NCI-H69 (cell line): ENCODE measurements around the gene ZNF677.
"Not testable (repeated sequence)": the region's sequence is repeated elsewhere in the genome, so short reads cannot be mapped to it uniquely, and the experiment has no call there.

Experiments
- DNase-seq: peaks from one replicate; lab custom pipeline; 2025; lab: John Stamatoyannopoulos, UW

The ZNF677 gene

DNA sequence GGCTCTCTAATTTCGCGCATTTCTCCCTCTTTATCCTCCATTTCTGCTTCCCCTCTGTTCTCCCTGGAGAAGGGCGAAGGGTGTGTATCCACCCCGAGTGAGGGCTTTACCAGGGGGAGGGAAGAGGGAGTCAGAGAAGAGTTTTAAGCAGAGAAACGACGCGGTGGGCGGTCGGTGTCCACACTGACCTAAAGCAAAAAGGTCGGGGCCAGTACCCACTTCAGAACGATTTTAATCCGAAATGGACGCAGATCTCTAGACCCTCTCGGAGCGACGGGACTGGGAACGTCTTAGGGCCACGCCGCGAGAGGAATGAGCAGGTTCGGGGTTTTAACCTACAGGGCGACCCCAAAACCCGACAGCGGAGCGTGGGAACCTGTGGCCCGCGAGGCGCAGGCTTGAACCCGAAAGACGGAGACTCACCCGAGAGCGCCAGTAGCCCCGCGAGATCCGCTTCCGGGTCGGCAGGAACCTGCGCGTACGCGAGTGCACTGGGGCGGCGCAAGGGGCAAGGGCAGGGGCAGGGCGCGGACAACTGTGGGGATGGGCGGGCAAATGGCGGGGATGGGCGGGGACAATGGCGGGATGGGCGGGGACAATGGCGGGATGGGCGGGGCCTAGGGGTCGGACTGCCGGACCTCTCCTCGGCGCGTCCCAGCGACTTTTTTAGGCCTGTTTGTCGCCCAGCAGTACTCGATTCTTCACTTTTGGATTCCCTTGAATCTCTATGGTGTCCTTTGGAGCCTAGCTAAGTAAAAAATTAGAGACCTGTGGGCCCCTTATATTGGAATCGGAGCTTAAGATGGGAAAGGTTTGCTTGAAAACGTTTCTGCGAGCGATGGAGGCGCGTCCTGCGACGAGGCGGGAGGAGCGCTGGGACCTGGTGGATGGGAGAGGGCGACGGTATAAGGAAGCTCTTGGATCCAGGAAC is at the start of gene ZNF677:
Gene ZNF677, minus strand, starts transcription at position 463 of the 931 bp plus-strand sequence. CDS start 3,323 bp downstream, outside the sequence.
- DNase-seq: peak; percentile 94

DNA sequence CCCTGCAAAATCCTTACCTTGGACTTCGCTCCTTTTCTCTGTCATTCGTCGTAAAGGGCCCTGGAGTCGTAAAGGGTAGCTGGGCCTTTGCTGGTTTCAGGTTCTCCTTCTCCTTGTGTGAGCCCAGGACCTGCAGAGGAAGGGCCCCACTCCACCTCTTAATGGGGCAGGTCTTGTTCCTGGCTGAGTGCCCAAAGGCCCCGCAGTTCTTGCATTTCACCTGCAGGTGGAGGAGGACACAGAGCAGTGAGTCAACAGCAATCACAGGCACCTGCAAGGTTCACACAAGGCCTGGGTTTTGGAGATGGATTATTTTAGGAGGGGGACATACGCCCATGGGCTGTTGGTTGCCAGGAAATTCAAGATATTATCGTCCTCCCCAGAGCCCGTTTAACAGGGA is 46.7 kb upstream of the ZNF677 start:
- peak; percentile 25 for DNase-seq

DNA sequence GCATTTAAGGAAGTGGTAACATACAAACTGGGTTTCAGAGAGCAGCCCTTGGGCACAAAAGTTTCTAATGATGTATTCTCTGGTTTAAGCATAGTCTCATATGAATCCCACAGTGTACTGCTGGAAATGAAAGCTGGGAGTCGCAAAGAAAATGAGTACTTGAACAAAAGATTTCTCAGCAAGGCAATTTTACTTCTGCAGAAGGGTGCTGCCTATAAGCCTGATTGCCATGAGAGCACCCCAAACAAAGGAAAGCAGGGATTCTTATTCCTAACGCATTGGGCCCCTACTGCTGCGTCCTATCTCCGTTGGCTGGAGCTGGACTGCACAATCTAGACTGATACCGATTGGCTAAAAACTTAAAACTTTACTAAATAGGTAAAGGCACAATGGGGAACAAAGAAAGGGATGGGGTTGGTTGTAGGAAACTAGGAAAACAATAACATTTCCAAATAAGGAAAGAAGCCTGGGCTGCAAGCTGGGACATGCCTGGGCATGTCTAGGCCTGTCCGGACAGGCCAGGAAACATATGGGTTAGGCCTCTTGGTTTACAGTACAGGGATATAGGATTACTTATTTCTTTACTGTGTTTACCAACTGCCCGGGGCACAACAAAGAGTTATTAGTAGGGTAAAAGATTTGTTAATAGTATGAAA is 40.2 kb upstream of the ZNF677 start:
- DNase-seq: no peak

DNA sequence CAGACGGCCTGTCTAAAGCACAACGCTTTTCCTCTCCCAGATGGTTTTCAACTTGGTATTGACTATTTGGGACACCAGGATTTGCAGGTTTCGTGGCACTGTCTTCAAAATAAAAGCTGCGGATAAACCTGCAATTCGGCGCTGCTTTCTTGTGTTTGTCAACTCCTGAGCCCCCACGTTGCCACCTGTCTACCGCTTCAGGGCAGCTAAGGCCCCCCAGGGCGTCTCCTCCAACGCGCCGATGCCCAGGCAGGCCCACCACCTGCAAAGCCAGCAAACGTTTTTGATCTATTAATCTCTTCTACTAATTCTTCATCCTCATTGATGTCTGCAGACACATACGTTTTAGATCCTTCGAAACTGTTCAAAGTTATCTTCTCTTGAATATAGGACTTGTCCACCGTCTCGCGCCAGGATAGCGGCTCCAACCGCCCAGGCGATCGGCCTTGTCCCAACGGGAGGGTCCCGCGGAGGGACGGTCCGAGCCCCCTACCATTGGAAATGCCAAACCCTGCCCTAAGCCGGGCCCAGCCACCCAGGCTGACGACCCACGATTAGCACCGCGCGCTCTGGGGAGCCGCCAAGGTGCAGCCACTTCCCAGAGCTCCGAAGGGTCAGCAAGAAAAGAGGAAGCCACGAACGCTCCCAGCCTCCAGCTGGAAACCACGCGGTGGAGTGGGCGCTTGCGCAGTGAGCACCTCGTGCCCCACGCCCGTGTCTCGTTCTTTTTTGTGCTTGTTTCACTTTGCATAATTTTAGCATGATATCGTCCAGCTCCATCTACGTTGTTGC is 36.3 kb upstream of the ZNF677 start:
- DNase-seq: no peak

DNA sequence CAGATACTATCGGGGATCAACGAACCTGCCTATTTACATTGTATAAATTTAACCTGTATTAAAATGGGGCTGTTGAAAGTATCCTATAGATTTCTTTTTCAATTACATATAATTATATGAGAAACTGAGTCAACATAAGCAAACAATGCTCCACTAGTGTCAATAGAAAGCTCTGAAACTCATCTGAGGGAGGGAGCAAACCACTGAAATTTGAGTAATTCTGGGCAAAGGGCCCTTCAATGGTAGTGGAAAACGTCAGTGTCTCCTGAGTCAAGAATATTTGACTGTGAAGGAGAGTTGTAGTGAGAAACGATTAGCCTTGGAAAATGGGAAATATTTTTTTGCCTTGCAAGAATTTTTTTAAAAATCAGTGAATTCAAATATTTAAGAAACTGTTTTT is 30.4 kb upstream of the ZNF677 start:
- no peak for DNase-seq

DNA sequence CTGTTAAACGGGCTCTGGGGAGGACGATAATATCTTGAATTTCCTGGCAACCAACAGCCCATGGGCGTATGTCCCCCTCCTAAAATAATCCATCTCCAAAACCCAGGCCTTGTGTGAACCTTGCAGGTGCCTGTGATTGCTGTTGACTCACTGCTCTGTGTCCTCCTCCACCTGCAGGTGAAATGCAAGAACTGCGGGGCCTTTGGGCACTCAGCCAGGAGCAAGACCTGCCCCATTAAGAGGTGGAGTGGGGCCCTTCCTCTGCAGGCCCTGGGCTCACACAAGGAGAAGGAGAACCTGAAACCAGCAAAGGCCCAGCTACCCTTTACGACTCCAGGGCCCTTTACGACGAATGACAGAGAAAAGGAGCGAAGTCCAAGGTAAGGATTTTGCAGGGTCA is 27.3 kb upstream of the ZNF677 start:
- peak; percentile 16 for DNase-seq

DNA sequence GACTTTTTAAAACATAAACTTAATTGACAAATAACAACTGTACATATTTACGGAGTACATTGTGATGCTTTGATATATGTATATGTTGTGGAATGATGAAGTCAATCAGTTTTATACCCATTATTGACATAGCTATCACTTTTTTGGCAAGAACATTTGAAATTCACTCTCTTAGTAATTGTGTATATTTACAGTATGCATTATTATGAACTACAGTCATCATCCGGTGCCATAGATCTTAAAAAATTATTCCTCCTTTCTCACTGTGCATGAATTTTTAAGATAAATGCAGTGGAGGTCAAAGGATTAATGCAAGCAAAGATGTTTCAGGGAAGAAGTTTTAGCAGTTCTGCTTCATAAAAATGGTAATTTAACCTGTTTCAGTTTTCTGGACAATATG is 20.8 kb upstream of the ZNF677 start:
- no peak for DNase-seq

DNA sequence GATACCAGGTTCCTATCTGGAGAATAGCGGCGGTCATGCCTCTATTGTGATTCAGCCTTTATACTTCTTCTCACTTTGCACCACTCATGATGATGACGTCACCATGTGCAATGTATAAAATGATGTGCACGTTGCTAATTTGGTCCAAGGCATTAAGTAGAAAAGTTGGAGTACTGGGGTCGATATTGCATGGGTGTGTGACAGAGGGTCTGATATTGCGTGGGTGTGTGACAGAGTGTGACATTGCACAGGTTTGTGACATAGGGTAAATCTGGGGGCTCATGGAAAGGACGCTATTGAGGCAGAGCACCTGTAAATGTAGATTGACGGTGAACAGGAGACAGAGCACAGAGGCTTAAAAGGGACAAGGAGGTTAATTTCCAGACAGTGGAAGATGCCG is 17.4 kb upstream of the ZNF677 start:
- DNase-seq: no peak

DNA sequence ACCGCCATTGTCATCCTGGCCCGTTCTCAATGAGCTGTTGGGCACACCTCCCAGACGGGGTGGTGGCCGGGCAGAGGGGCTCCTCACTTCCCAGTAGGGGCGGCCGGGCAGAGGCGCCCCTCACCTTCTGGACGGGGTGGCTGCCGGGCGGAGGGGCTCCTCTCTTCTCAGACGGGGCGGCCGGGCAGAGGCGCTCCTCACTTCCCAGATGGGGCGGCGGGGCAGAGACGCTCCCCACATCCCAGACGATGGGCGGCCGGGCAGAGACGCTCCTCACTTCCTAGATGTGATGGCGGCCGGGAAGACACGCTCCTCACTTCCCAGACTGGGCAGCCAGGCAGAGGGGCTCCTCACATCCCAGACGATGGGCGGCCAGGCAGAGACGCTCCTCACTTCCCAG is 15.2 kb upstream of the ZNF677 start:
- not testable (repeated sequence) for DNase-seq

DNA sequence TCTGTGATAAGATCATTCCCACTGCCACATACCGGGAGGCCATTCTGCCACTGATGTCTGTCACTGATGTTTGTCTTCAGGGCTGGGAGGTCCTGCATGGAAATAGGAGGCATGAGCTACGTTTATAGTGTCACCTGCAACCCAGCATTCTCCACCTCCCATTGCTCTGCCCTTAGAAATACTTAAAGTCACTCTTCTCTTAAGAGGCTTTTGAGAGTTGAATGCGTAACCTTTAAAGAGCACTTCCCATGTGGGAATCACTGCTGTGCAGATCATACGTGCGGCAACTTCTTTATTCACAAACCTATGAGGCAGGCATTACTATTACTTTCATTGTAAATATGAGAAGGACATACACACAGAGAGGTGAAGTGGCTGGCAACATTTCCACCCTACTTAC is 12.9 kb upstream of the ZNF677 start, which contains the start of gene VN1R4:
Gene VN1R4, minus strand, starts transcription at position 101 of the 400 bp plus-strand sequence. Its CDS starts 58 bp downstream, at position 43.
- DNase-seq: not testable (repeated sequence)

DNA sequence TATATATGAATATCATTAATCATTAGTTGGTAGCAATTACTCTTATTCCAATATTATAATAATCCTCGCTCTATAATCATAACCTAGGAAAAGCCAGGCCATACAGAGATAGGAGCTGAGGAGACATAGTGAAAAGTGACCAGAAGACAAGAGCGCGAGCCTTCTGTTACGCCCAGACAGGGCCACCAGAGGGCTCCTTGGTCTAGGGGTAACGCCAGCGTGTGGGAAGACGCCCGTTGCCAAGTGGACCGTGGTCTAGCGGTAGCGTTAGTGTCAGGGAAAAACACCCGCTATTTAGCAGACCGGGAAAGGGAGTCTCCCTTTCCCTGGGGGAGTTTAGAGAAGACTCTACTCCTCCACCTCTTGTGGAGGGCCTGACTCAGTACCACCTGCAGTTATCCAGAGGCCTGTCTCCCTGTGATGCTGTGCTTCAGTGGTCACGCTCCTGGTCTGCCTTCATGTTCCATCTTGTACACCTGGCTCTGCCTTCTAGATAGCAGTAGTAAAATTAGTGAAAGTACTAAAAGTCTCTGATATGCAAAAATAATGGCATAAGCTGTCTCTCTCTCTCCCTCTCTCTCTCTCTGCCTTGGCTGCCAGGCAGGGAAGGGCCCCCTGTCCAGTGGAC is 3.2 kb upstream of the ZNF677 start, which contains the start of gene VN1R2:
Gene VN1R2, plus strand, starts transcription at position 578 of the 628 bp plus-strand sequence. CDS start 84 bp downstream, outside the sequence.
- DNase-seq: peak; percentile 27

DNA sequence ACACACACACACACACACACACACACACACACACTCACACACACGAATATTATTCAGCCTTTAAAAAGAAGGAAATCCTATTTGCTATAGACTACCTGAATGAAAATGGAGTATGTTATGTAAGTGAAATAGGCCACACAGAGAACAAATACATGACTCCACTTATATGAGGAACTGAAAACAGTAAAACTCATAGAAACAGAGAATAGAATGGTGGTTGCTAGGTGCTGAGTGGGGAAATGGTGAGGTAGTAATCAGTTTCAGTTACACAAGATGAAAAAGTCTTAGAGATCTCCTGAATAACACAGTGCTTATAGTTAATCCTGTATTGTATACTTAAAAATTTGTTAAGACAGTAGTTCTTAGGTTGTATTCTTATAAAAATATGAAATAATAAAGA is 8.2 kb downstream of the ZNF677 start:
- no peak for DNase-seq

DNA sequence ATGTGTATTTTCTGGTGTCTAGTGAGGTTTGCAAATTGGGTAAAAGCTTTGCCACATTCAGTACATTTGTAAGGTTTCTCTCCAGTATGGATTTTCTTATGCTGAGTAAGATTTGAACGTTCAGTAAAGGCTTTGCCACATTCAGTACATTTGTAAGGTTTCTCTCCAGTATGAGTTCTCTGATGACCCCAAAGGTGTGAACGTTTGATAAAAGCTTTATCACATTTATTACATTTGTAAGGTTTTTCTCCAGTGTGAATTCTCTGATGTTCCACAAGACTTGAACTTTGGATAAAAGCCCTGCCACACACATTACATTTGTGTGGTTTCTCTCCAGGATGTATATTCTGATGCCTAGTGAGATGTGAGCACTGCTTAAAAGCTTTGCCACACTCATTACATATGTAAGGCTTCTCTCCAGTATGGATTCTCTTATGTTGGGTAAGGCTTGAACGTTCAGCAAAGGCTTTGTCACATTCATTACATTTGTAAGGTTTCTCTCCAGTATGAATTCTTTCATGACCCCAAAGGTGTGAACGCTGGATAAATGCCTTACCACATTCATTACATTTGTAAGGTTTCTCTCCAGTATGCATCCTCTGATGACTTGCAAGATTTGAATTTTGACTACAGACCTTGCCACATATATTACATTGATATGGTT is 17.4 kb downstream of the ZNF677 start:
- no peak for DNase-seq

DNA sequence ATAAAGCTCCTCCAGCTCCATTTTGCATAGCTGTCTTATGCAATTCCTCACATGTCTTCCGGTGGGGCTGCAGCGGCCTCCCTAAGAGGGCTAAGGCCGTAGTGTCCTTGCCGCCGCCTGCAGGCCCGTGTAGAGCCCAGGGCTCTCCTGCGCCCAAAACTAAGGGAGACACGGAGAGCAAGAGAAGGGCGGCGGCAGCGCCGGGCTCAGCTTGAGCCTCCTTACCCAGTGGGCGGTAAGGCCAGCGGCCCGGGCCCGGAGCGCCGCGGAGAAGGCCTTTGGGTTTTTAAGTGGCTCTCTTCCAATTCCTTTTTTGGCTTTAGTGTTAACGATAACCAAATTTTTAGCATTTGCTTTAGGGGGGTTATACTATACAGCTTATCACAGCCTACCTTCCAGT is 30.1 kb downstream of the ZNF677 start:
- no peak for DNase-seq

DNA sequence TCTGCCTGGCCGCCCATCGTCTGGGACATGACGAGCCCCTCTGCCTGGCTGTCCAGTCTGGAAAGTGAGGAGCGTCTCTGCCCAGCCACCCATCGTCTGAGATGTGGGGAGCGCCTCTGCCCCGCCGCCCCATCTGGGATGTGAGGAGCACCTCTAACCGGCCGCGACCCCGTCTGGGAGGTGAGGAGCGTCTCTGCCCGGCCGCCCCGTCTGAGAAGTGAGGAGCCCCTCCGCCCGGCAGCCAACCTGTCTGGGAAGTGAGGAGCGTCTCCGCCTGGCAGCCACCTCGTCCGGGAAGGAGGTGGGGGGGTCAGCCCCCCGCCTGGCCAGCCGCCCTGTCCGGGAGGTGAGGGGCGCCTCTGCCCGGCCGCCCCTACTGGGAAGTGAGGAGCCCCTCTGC is 32.0 kb downstream of the ZNF677 start:
- not testable (repeated sequence) for DNase-seq

DNA sequence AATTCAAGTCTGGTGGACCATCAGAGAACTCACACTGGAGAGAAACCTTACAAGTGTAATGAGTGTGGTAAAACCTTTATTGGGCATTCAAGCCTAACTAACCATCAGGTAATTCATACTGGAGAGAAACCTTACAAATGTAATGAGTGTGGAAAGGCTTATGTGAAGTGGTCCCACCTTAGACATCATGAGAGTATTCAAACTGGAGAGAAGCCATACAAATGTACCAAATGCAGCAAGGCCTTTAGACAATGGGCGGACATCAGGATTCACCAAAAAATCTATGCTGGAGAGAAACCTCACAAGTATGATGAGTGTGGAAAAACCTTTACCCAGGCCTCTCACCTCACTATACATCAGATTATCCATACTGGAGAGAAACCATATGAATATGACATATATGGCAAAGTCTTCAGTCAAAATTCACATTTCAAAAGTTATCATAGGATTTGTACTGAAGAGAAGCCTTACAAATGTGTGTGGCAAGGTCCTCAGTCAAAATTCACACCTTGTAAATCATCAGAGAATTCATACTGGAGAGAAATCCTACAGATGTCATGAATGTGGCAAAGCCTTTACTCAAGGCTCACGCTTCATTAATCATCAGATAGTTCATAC is 41.9 kb downstream of the ZNF677 start:
- DNase-seq: no peak

DNA sequence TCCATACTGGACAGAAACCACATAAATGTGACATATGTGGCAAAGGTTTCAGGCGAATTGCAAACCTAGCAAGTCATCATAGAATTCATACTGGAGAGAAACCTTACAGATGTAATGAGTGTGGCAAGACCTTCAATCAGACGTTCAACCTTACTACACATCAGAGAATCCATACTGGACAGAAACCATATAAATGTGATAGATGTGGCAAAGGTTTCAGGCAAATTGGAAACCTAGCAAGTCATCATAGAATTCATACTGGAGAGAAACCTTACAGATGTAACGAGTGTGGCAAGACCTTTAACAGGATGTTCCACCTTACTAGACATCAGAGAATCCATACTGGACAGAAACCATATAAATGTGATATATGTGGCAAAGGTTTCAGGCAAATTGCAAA is 43.1 kb downstream of the ZNF677 start:
- not testable (repeated sequence) for DNase-seq

DNA sequence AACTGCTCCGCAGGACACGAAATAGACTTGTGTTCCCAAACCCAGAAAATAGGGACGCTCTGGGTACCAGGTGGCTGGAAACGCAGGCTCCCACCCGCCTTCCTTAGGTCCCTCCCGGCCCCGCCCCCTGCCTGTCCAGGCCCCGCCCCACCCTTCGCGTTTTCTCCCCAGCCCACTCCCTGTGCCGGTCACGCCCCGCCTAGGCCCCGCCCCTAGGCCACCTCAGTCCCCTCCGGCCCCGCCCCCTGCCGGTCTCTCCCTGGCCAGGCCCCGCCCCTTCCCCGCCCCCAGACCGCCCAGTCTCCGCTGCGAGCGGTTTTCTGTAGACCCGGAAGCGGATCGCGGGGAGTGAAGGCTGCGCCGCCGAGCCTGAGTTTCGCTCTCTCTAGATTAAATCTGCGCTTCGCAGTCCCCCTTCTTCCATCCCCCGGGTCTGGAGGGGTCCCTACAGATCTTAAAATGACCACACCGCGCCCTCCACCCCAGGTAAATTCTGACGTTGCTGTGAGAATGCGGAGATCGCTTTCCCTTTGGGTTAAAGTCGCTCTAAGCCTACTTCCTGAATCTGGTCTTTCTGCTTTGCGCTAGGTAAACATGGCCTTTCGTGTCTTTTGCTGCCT is 57.8 kb downstream of the ZNF677 start:
- peak; percentile 98 for DNase-seq

DNA sequence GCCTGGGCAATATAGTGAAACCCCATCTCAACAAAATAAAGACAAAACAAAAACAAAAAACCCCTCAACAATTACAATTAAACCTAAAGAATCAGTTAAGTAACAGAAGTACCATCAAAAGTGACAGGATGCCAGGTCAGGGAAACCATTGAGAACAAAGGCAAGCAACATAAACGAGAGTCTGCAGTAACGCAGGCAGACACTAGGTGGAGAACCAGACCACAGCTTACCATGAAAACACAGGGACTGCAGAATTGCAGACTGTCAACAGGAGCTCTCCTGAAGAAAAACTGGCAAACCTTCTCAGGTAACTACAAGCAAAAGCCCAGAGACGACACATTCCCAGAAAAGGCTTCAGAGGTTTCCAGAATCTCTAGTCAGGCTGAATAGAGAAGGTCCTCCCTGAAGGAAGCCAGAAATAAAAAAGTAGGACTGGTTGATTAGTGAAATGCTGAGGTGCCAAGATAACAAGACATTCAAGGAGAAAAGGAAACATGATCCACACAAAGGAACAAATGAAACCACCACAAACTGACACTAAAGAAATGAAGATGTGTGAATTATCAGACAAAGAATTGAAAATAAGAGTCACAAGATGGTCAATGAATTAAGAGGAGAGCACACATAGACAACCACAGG is 59.3 kb downstream of the ZNF677 start:
- DNase-seq: peak; percentile 88
